H1 (cell line): ENCODE data around the gene OSTN. TPM values are rescaled to one million over a fixed set of nuclear protein-coding genes. Genes with fewer than 3 reads are reported as not detected.

Experiments
- CTCF ChIA-PET: fragments of 300-600 bp; sonication (Branson Sonifier 250); formaldehyde crosslinking; loops from one replicate; lab custom pipeline; 2021; ENCODE audit not compliant: partially characterized antibody; lab: Charles Lee
- POLR2A ChIA-PET: fragments of 300-600 bp; sonication (Branson Sonifier 250); formaldehyde crosslinking; loops from one replicate; lab custom pipeline; 2021; ENCODE audit warnings: inconsistent platforms; ENCODE audit not compliant: partially characterized antibody; lab: Charles Lee
- DNase-seq, 2 experiments: peaks; one replicate each; pipeline versions ENCODE4 v3.0.0 to v3.0.0-alpha.2; 2010 to 2022; ENCODE audit warnings: low spot score in 2 of 2, low read depth in 1 of 2, mixed read lengths in 1 of 2
- FAIRE-seq: peaks from 2 replicates; lab custom pipeline; 2011; peaks lifted over from hg19 to GRCh38; lab: Jason Lieb, UNC
- H2AFZ ChIP-seq: 2 replicates; pipeline ENCODE4 v1.8.1; 2012; ENCODE audit warnings: low read length, inconsistent platforms
- H2AK5ac ChIP-seq: 2 replicates; pipeline ENCODE4 v1.6.1; 2013; ENCODE audit warnings: low read depth, low read length
- H2BK120ac ChIP-seq: replicated peaks from 2 replicates; pipeline ENCODE3; 2013; ENCODE audit warnings: low read depth, low read length, inconsistent platforms
- H2BK12ac ChIP-seq: 2 replicates; pipeline ENCODE4 v1.6.1; 2013; ENCODE audit warnings: low read depth, low read length
- H2BK15ac ChIP-seq: 2 replicates; pipeline ENCODE4 v1.6.1; 2013; ENCODE audit warnings: low read length
- H2BK20ac ChIP-seq: 2 replicates; pipeline ENCODE4 v1.6.1; 2013; ENCODE audit warnings: low read length
- H2BK5ac ChIP-seq: 2 replicates; pipeline ENCODE4 v1.6.1; 2013; ENCODE audit warnings: low read depth, low read length
- H3K14ac ChIP-seq: 2 replicates; pipeline ENCODE4 v1.6.1; 2013; ENCODE audit warnings: inconsistent platforms; ENCODE audit not compliant: insufficient read length
- H3K18ac ChIP-seq: 2 replicates; pipeline ENCODE4 v1.6.1; 2013; ENCODE audit warnings: low read length; ENCODE audit errors: extremely low read depth
- H3K23ac ChIP-seq: 2 replicates; pipeline ENCODE4 v1.6.1; 2013; ENCODE audit warnings: inconsistent platforms; ENCODE audit not compliant: insufficient read length
- H3K23me2 ChIP-seq: 2 replicates; pipeline ENCODE4 v1.6.1; 2013; ENCODE audit warnings: low read depth, low read length
- H3K27ac ChIP-seq: 2 replicates; pipeline ENCODE4 v1.6.1; 2011; ENCODE audit warnings: low read depth, low read length, inconsistent platforms
- H3K27me3 ChIP-seq, 4 experiments: replicated peaks in 1 of 4; 1 replicate in 1 of 4; 2 replicates in 3 of 4; pipeline versions ENCODE4 v1.6.1 to v1.8.1; 2011 to 2013; ENCODE audit warnings: low read length in 3 of 4, mild to moderate bottlenecking in 3 of 4, inconsistent platforms in 2 of 4, mixed read lengths in 2 of 4, moderate library complexity in 1 of 4; ENCODE audit not compliant: control insufficient read depth in 3 of 4, insufficient read depth in 3 of 4; ENCODE audit errors: extremely low read depth in 1 of 4
- H3K36me3 ChIP-seq, 4 experiments: 2 replicates each; pipeline versions ENCODE4 v1.6.1 to v1.8.1; 2011 to 2013; ENCODE audit warnings: mild to moderate bottlenecking in 4 of 4, low read length in 3 of 4, moderate library complexity in 2 of 4, control low read depth in 1 of 4, inconsistent platforms in 1 of 4; ENCODE audit not compliant: insufficient read depth in 4 of 4, control insufficient read depth in 2 of 4
- H3K4ac ChIP-seq: replicated peaks from 2 replicates; pipeline ENCODE3; 2013; ENCODE audit warnings: low read length, low read depth, mixed read lengths, inconsistent platforms; ENCODE audit not compliant: insufficient read length
- H3K4me1 ChIP-seq, 4 experiments: replicated peaks in 1 of 4; 1 replicate in 1 of 4; 2 replicates in 3 of 4; pipeline versions ENCODE4 v1.6.1 to v1.8.1; 2011 to 2013; ENCODE audit warnings: low read length in 3 of 4, inconsistent platforms in 2 of 4, mixed read lengths in 1 of 4; ENCODE audit not compliant: insufficient read depth in 4 of 4, control insufficient read depth in 3 of 4
- H3K4me2 ChIP-seq, 2 experiments: 2 replicates each; pipeline versions ENCODE4 v1.6.1 to v1.8.1; 2011 to 2013; ENCODE audit warnings: low read depth in 2 of 2, low read length in 2 of 2, control low read depth in 1 of 2, inconsistent platforms in 1 of 2, mild to moderate bottlenecking in 1 of 2; ENCODE audit not compliant: insufficient read depth in 1 of 2
- H3K4me3 ChIP-seq, 4 experiments: fragments of 200-600, 300-600 bp in 1 of 4; sonication (generic), shearing (Covaris generic), sonication (Bioruptor Twin) in 1 of 4; 2 replicates each; pipeline versions ENCODE4 v1.5.1 to v1.8.1; 2011 to 2016; ENCODE audit warnings: low read length in 4 of 4, low read depth in 3 of 4, control low read depth in 2 of 4, inconsistent platforms in 2 of 4, mild to moderate bottlenecking in 2 of 4, mixed read lengths in 1 of 4, moderate library complexity in 1 of 4; ENCODE audit not compliant: insufficient read depth in 2 of 4; ENCODE audit errors: extremely low read depth in 1 of 4
- H3K56ac ChIP-seq: replicated peaks from 2 replicates; pipeline ENCODE3; 2013; ENCODE audit warnings: low read depth, mild to moderate bottlenecking, mixed read lengths, low read length, inconsistent platforms; ENCODE audit not compliant: insufficient read length
- H3K79me1 ChIP-seq: 2 replicates; pipeline ENCODE4 v1.6.1; 2013; ENCODE audit warnings: low read depth, low read length, control low read depth
- H3K79me2 ChIP-seq, 2 experiments: 2 replicates each; pipeline versions ENCODE4 v1.6.1 to v1.8.1; 2012 to 2013; ENCODE audit warnings: low read length in 2 of 2, mild to moderate bottlenecking in 2 of 2, inconsistent platforms in 1 of 2; ENCODE audit not compliant: insufficient read depth in 2 of 2, control insufficient read depth in 1 of 2
- H3K9ac ChIP-seq, 4 experiments: replicated peaks in 1 of 4; 1 replicate in 1 of 4; 2 replicates in 3 of 4; pipeline versions ENCODE4 v1.6.1 to v1.8.1; 2011 to 2013; ENCODE audit warnings: low read depth in 3 of 4, low read length in 3 of 4, control low read depth in 2 of 4, mild to moderate bottlenecking in 2 of 4, moderate library complexity in 2 of 4, inconsistent platforms in 1 of 4; ENCODE audit errors: extremely low read depth in 1 of 4
- H3K9me3 ChIP-seq, 2 experiments: 2 replicates each; pipeline versions ENCODE4 v1.6.1 to v1.8.1; 2012 to 2013; ENCODE audit warnings: mild to moderate bottlenecking in 2 of 2, moderate library complexity in 2 of 2, control low read depth in 1 of 2, inconsistent platforms in 1 of 2, low read depth in 1 of 2, low read length in 1 of 2, mixed read lengths in 1 of 2; ENCODE audit not compliant: insufficient read depth in 2 of 2
- H4K20me1 ChIP-seq, 2 experiments: replicated peaks in 1 of 2; 2 replicates each; pipeline versions ENCODE3 to v1.8.1; 2011 to 2013; ENCODE audit warnings: inconsistent platforms in 2 of 2, low read length in 2 of 2, mild to moderate bottlenecking in 1 of 2; ENCODE audit not compliant: insufficient read depth in 2 of 2, control insufficient read depth in 1 of 2
- H4K5ac ChIP-seq: 2 replicates; pipeline ENCODE4 v1.6.1; 2013; ENCODE audit warnings: low read length, low read depth, mixed read lengths, inconsistent platforms; ENCODE audit not compliant: insufficient read length
- H4K8ac ChIP-seq: 2 replicates; pipeline ENCODE4 v1.8.0; 2013; ENCODE audit warnings: mild to moderate bottlenecking, moderate library complexity, low read length, inconsistent platforms; ENCODE audit not compliant: insufficient read depth; ENCODE audit errors: extremely low read depth
- H4K91ac ChIP-seq: replicated peaks from 2 replicates; pipeline ENCODE3; 2013; ENCODE audit warnings: low read length, mixed read lengths, inconsistent platforms; ENCODE audit not compliant: insufficient read length
- BCL11A ChIP-seq, 2 experiments: IDR thresholded peaks; one replicate each; pipeline ENCODE4 v1.6.1; 2011; ENCODE audit warnings: low read depth in 2 of 2, low read length in 2 of 2, mild to moderate bottlenecking in 2 of 2
- JUND ChIP-seq: IDR thresholded peaks from 2 replicates; pipeline ENCODE4 v1.6.1; 2011; ENCODE audit warnings: mild to moderate bottlenecking, improper control_type of control experiment, low read length
- RAD21 ChIP-seq, 2 experiments: IDR thresholded peaks in 1 of 2; conservative IDR thresholded peaks in 1 of 2; 2 replicates each; pipeline ENCODE4 v1.6.1; 2011; ENCODE audit warnings: low read depth in 2 of 2, low read length in 2 of 2, improper control_type of control experiment in 1 of 2, inconsistent platforms in 1 of 2, mild to moderate bottlenecking in 1 of 2, moderate library complexity in 1 of 2
- RBBP5 ChIP-seq: IDR thresholded peaks from 2 replicates; pipeline ENCODE4 v1.7.1; 2012; ENCODE audit warnings: low read depth, mild to moderate bottlenecking, inconsistent platforms, low read length, moderate library complexity, borderline replicate concordance
- WGBS, 2 experiments: shearing (Covaris generic) in 1 of 2; methylation state at CpG; one replicate each; pipeline versions ENCODE4 v1.1.6 to v1.1.7; 2013 to 2015; ENCODE audit warnings: low lambda C conversion rate in 2 of 2, mixed read lengths in 2 of 2, inconsistent platforms in 1 of 2, low coverage in 1 of 2, missing lambda C conversion rate in 1 of 2; ENCODE audit not compliant: insufficient replicate concordance in 2 of 2, insufficient coverage in 1 of 2, insufficient read length in 1 of 2; ENCODE audit errors: extremely low coverage in 1 of 2, missing lambda C conversion rate in 1 of 2; 5-methylcytosine and 5-hydroxymethylcytosine counted together
- polyA plus RNA-seq, 7 experiments: library from polyadenylated mRNA; depleted of rRNA in 3 of 7; stranded (reverse) in 5 of 7; unstranded in 2 of 7; fragments of >200 nt in 5 of 7; fragments of 200-250 nt in 2 of 7; gene quantifications; 1 replicate in 5 of 7; 2 replicates in 1 of 7; 4 replicates in 1 of 7; pipeline versions ENCODE4 v1.2.1 to v1.2.3, GENCODE V29; 2011 to 2013; ENCODE audit warnings: missing spikeins in 2 of 7, mixed read lengths in 2 of 7
- total RNA-seq: library from RNA; stranded (reverse); fragmentation: NEBNext Ultra II Directional; extraction: Animal tissue kit (Norgen Biotek cat#: 25700); gene quantifications from 2 replicates; pipeline ENCODE4 v1.2.1, GENCODE V29; 2021

Gene OSTN
- total and polyA plus RNA-seq, 2 of the 8 experiments (the other 6 are each of a cell fraction or from before 2014, with no cell fraction given): not detected

DNA sequence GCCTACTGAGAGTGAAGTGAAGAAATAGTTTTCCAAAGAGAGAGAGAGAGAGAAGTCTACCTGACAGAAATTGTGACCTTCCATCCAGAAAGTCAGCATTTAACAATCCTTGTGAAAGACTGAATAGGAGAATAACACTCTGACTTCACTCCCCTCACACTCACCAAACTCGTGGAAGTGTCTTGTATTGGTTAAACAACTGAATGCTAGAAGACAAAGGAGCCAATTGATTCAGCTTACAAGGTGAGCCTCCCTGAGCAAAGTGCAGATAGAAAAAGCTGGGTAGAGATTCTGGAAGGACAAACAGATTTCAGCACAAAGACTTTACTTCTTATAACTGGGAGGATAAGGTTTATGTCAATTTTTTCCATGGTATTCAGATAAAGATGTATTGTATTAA, 40.8 kb upstream of the OSTN start:
- ChIA-PET CTCF (no interaction called here), POLR2A (no interaction called here)
- no peak overlapping the region for H2BK15ac ChIP-seq
- no peak overlapping the region for H2AK5ac ChIP-seq
- H2AFZ ChIP-seq: 0 out of 2 replicates have a peak overlapping the region, but pooled peaks have one; percentile 36
- H4K8ac ChIP-seq: no peak overlapping the region
- no peak overlapping the region for H3K18ac ChIP-seq
- H3K4ac ChIP-seq: no peak overlapping the region
- H3K9me3 ChIP-seq: peaks cover 0 to 8% of the 10 kb centered on the region in 2 experiments; a peak in 1 of 4 replicates
- no peak overlapping the region for H3K4me2 ChIP-seq
- no peak overlapping the region for H2BK5ac ChIP-seq
- no peaks in the 10 kb centered on the region for H3K4me1 ChIP-seq
- H3K23ac ChIP-seq: no peak overlapping the region
- H4K91ac ChIP-seq: no peak overlapping the region
- no peak overlapping the region for H2BK20ac ChIP-seq
- H4K5ac ChIP-seq: no peak overlapping the region
- H2BK12ac ChIP-seq: no peak overlapping the region
- no peak overlapping the region for H3K27ac ChIP-seq
- no peak for DNase-seq
- FAIRE-seq: no peak
- H4K20me1 ChIP-seq: no peaks in the 10 kb centered on the region
- no peak overlapping the region for H3K56ac ChIP-seq
- H3K23me2 ChIP-seq: no peaks in the 10 kb centered on the region
- 94% methylated on average over 1 of the region's 1 CpG; no CpG with 5 or more reads in 1 of the 2 experiments for WGBS, 2 experiments
- H2BK120ac ChIP-seq: no peak overlapping the region
- H3K36me3 ChIP-seq: no peaks in the 10 kb centered on the region
- no peak overlapping the region for H3K14ac ChIP-seq
- H3K27me3 ChIP-seq: no peaks in the 10 kb centered on the region
- no peak overlapping the region for H3K9ac ChIP-seq
- no peaks in the 10 kb centered on the region for H3K79me2 ChIP-seq
- no peaks in the 10 kb centered on the region for H3K79me1 ChIP-seq
- H3K4me3 ChIP-seq: no peak overlapping the region
- TF ChIP-seq BCL11A (IDR thresholded peaks at IDR 0.05; ENCODE audit: low read depth in 2 of 2, low read length in 2 of 2) (no peak), RAD21 (IDR thresholded peaks at IDR 0.05 in 1 of 2, conservative IDR thresholded peaks at IDR 0.05 in 1 of 2; ENCODE audit: low read depth in 2 of 2, low read length in 2 of 2) (no peak), RBBP5 (no peak), JUND (no peak)
